MG63 (cell line): ENCODE data around the gene TC2N. TPM values are rescaled to one million over a fixed set of nuclear protein-coding genes. Genes with fewer than 3 reads are reported as not detected.

ENCODE experiments used
- DNase-seq: peaks from one replicate; pipeline ENCODE4 v3.0.0-alpha.2; 2020
- H3K27me3 ChIP-seq: fragments of 250-450 bp; sonication (Bioruptor Pico); 2 replicates; pipeline ENCODE4 v1.5.1; 2020; ENCODE audit warnings: mild to moderate bottlenecking, moderate library complexity
- H3K36me3 ChIP-seq: fragments of 250-450 bp; sonication (Bioruptor Pico); 2 replicates; pipeline ENCODE4 v1.5.1; 2020; ENCODE audit warnings: mild to moderate bottlenecking, moderate library complexity
- H3K4me3 ChIP-seq: fragments of 250-450 bp; sonication (Bioruptor Pico); 2 replicates; pipeline ENCODE4 v1.5.1; 2020; ENCODE audit warnings: mild to moderate bottlenecking, moderate library complexity
- H3K9me3 ChIP-seq: fragments of 250-450 bp; sonication (Bioruptor Pico); 2 replicates; pipeline ENCODE4 v1.5.1; 2020; ENCODE audit warnings: mild to moderate bottlenecking, moderate library complexity
- total RNA-seq: library from RNA; depleted of rRNA; stranded (reverse); fragments of >200 nt; shearing (Covaris generic); gene quantifications from 2 replicates; pipeline ENCODE4 v1.2.3, GENCODE V29; 2014; ENCODE audit warnings: low replicate concordance; rRNA removed

Gene TC2N
- total RNA-seq, 1 experiment from 2014 or later = 0.53 TPM

DNA sequence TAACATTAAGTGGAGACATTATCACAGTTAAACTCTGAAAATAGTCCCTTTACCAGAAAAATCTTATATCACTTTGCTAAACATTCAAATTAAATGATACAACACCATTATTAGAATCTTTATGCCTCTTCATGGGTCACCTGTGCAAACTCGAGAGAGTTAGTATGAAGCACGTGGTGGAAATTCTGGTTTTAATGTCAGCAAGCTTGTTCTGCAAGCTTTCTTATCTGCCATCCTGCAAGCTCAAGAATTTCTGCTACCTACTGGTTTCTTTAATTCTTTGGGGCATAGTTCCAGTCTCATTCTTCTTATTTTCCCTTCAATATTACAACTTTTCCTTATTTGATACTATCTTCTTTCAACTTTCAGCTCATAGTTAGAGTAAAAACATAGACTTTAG, 136.3 kb downstream of the TC2N start:
- Histone ChIP-seq H3K36me3 (no peaks in the 10 kb centered on the region), H3K27me3 (no peaks in the 10 kb centered on the region), H3K9me3 (no peaks in the 10 kb centered on the region), H3K4me3 (no peak overlapping the region)
- no peak for DNase-seq

DNA sequence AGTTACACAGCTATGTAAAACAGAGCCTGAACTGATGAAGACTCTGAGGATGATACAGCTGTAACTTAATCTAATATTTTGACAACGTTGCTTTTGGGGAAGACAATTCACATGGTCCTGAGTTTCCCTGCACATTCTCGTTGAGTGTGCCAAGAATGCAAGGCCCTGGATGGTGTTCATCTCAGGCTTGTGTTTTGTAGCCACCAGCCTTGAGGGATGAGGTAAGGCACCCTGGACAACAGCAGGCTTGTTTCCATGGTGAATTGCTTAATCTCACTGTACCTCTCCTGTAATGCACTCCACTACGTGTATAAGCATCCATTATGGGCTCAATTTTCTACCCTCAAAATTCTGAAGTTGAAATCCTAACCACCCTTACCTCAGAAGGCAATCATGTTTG, 137.6 kb downstream of the TC2N start:
- Histone ChIP-seq H3K27me3 (no peaks in the 10 kb centered on the region), H3K4me3 (no peak overlapping the region), H3K9me3 (no peaks in the 10 kb centered on the region), H3K36me3 (no peaks in the 10 kb centered on the region)
- DNase-seq = no peak

Other genes starting within 250 kb of the TC2N start
- gene CATSPERB, start 135.4 kb downstream of the TC2N start, total RNA-seq = not detected in 2 replicates
- gene FBLN5, start 80.2 kb upstream of the TC2N start, total RNA-seq = 0.16 and 26.2 TPM in 2 replicates
- gene TRIP11, start 172.5 kb upstream of the TC2N start, total RNA-seq = 7.9 and 13.4 TPM in 2 replicates
- gene ATXN3, start 239.0 kb upstream of the TC2N start, total RNA-seq = 8.3 and 22.0 TPM in 2 replicates